Thoracic aorta (tissue), 2 donors: Measurements from ENCODE around the gene FEZF1. TPM values are rescaled to one million over a fixed set of nuclear protein-coding genes. Genes with fewer than 3 reads are reported as not detected.

Source experiments
- ATAC-seq: fragments of 150-250 bp; one replicate; pipeline ENCODE4 v1.8.0; 2017; ENCODE audit warnings: low read depth; ENCODE audit not compliant: insufficient number of reproducible peaks, low FRiP score
- DNase-seq: peaks from one replicate; pipeline ENCODE4 v3.0.0-alpha.2; 2020; ENCODE audit warnings: low spot score
- H3K27ac ChIP-seq, 2 donors: fragments of 200-600 bp; sonication (generic); 1 replicate in 1 of 2; 2 replicates in 1 of 2; pipeline ENCODE4 v1.5.1; 2016; ENCODE audit warnings: mild to moderate bottlenecking in 2 of 2, moderate library complexity in 2 of 2
- H3K27me3 ChIP-seq: fragments of 200-600 bp; sonication (generic); replicated peaks from 2 replicates; pipeline ENCODE4 v1.6.0; 2016; ENCODE audit warnings: mild to moderate bottlenecking; ENCODE audit not compliant: insufficient read depth
- H3K36me3 ChIP-seq: fragments of 200-600 bp; sonication (generic); one replicate; pipeline ENCODE4 v1.5.1; 2016
- H3K4me1 ChIP-seq, 2 donors: fragments of 200-600 bp; sonication (generic); 1 replicate in 1 of 2; 2 replicates in 1 of 2; pipeline versions ENCODE4 v1.5.1 to v1.6.0; 2016; ENCODE audit warnings: low read depth in 2 of 2, mild to moderate bottlenecking in 1 of 2; ENCODE audit not compliant: control insufficient read depth in 1 of 2
- H3K4me3 ChIP-seq: fragments of 200-600 bp; sonication (generic); 2 replicates; pipeline ENCODE4 v1.5.1; 2016; ENCODE audit warnings: mild to moderate bottlenecking
- H3K9me3 ChIP-seq: fragments of 200-600 bp; sonication (generic); 2 replicates; pipeline ENCODE4 v1.5.1; 2016
- CTCF ChIP-seq: fragments of 200-600 bp; sonication (generic); IDR thresholded peaks from one replicate; pipeline ENCODE4 v1.5.1; 2019; ENCODE audit warnings: antibody characterized with exemption
- total RNA-seq, 2 donors: library from RNA; depleted of rRNA; stranded (reverse); fragments of >200 nt; gene quantifications; one replicate each; pipeline versions ENCODE4 v1.1.0 to v1.2.3, GENCODE V29; 2016

FEZF1 gene
- total RNA-seq, 2 donors from 2014 or later = not detected

GRCh38 chr7:122340427-122340826 is 35.9 kb upstream of the FEZF1 start:
- H3K9me3 ChIP-seq = no peaks in the 10 kb centered on the region
- ATAC-seq (no peak), DNase-seq (no peak)
- no peaks in the 10 kb centered on the region for H3K4me1 ChIP-seq
- no peak overlapping the region for H3K27ac ChIP-seq
- H3K4me3 ChIP-seq = no peak overlapping the region
- no peaks in the 10 kb centered on the region for H3K36me3 ChIP-seq
- no peaks in the 10 kb centered on the region for H3K27me3 ChIP-seq
- TF ChIP-seq CTCF = no peak

- H3K9me3 ChIP-seq = no peaks in the 10 kb centered on the region
- H3K4me1 ChIP-seq = no peaks in the 10 kb centered on the region
- TF ChIP-seq CTCF = no peak
- DNase-seq (no peak), ATAC-seq (no peak)
- no peak overlapping the region for H3K27ac ChIP-seq
- H3K27me3 ChIP-seq = no peaks in the 10 kb centered on the region
- no peaks in the 10 kb centered on the region for H3K36me3 ChIP-seq
- H3K4me3 ChIP-seq = no peak overlapping the region
Measured at GRCh38 chr7:122339145-122339904, 34.8 kb upstream of the FEZF1 start.

GRCh38 chr7:122337011-122337410 is 32.5 kb upstream of the FEZF1 start:
- no peaks in the 10 kb centered on the region for H3K27me3 ChIP-seq

GRCh38 chr7:122329145-122329802 is 24.7 kb upstream of the FEZF1 start:
- TF ChIP-seq CTCF = no peak
- Histone ChIP-seq H3K27ac (no peak overlapping the region), H3K4me1 (no peaks in the 10 kb centered on the region), H3K36me3 (no peaks in the 10 kb centered on the region), H3K27me3 (no peaks in the 10 kb centered on the region), H3K9me3 (no peaks in the 10 kb centered on the region), H3K4me3 (no peak overlapping the region)
- DNase-seq (no peak), ATAC-seq (no peak)

More at GRCh38 chr7:122337011-122337410, 32.5 kb upstream of the FEZF1 start:
- DNase-seq (no peak), ATAC-seq (no peak)
- Histone ChIP-seq H3K4me3 (no peak overlapping the region), H3K9me3 (no peaks in the 10 kb centered on the region), H3K27ac (no peak overlapping the region), H3K36me3 (no peaks in the 10 kb centered on the region), H3K4me1 (no peaks in the 10 kb centered on the region)
- TF ChIP-seq CTCF = no peak

- Histone ChIP-seq H3K36me3 (no peaks in the 10 kb centered on the region), H3K27ac (no peak overlapping the region), H3K4me1 (no peaks in the 10 kb centered on the region), H3K27me3 (no peaks in the 10 kb centered on the region), H3K9me3 (no peaks in the 10 kb centered on the region), H3K4me3 (no peak overlapping the region)
- DNase-seq = no peak
- no peak for ATAC-seq
- no peak for TF ChIP-seq CTCF
Measured at GRCh38 chr7:122327969-122328368, 23.4 kb upstream of the FEZF1 start.
